Measurements from ENCODE around the gene AURKA. TPM values are rescaled to one million over a fixed set of nuclear protein-coding genes. Genes with fewer than 3 reads are reported as not detected.
A peak's percentile ranks its signal among the peaks of the same experiment; 100 is the strongest.
"Not testable (repeated sequence)": the region's sequence is repeated elsewhere in the genome, so short reads cannot be mapped to it uniquely, and the experiment has no call there.

The AURKA gene
- polyA plus RNA-seq, 1 of the 3 experiments (the other 2 are of a cell fraction): 24.6 TPM

DNA sequence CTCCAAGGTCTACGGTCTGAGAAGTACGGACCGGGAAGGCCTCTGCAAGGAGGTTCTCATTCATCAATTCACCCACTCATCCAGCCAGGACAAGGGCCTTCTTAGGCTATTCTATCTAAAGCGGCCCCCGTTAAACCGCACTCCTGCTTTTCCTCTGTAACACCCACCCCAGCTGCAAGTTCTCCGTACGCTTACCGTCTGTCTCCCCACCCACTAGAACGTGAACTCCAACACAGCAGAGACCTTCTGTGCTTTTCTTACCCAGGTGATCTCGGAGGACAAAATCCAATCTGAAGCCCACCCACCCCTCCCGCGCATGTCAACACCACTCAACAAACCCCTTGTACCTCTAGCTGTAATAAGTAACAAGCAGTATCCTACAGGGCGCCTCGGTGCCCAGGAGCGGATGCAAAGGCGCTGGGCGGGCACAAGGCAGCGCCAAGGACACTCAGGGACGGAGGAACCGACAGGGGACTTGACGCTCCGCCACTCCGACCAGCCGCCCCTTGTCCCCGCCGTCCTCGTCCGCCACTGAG lies 351 bp downstream of the AURKA start:
- CTCF ChIA-PET: interaction anchor here (0.6 kb wide), 1 partner anchor 963 kb away, joined by 3 read pairs; no protein-coding TSS in a partner anchor
- TF ChIP-seq NFIC (IDR thresholded peaks at IDR 0.05; ENCODE audit: borderline replicate concordance) (no peak), TEAD4 (IDR thresholded peaks at IDR 0.05; ENCODE audit: borderline replicate concordance, insufficient read depth) (no peak), RXRA (IDR thresholded peaks at IDR 0.05; ENCODE audit: borderline replicate concordance, low read depth) (no peak), GATA2 (CRISPR knock-in tag; IDR thresholded peaks at IDR 0.05) (no peak), NRF1 (IDR thresholded peaks at IDR 0.05; ENCODE audit: low read depth, low read length) (no peak), CHD2 (IDR thresholded peaks at IDR 0.05; ENCODE audit: low read length, partially characterized antibody) (no peak)
- TF ChIP-seq, protein P1, sequence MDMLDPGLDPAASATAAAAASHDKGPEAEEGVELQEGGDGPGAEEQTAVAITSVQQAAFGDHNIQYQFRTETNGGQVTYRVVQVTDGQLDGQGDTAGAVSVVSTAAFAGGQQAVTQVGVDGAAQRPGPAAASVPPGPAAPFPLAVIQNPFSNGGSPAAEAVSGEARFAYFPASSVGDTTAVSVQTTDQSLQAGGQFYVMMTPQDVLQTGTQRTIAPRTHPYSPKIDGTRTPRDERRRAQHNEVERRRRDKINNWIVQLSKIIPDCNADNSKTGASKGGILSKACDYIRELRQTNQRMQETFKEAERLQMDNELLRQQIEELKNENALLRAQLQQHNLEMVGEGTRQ (IDR thresholded peaks at IDR 0.05; ENCODE audit: borderline replicate concordance, low read depth, low read length): no peak
- TF ChIP-seq, protein P2, sequence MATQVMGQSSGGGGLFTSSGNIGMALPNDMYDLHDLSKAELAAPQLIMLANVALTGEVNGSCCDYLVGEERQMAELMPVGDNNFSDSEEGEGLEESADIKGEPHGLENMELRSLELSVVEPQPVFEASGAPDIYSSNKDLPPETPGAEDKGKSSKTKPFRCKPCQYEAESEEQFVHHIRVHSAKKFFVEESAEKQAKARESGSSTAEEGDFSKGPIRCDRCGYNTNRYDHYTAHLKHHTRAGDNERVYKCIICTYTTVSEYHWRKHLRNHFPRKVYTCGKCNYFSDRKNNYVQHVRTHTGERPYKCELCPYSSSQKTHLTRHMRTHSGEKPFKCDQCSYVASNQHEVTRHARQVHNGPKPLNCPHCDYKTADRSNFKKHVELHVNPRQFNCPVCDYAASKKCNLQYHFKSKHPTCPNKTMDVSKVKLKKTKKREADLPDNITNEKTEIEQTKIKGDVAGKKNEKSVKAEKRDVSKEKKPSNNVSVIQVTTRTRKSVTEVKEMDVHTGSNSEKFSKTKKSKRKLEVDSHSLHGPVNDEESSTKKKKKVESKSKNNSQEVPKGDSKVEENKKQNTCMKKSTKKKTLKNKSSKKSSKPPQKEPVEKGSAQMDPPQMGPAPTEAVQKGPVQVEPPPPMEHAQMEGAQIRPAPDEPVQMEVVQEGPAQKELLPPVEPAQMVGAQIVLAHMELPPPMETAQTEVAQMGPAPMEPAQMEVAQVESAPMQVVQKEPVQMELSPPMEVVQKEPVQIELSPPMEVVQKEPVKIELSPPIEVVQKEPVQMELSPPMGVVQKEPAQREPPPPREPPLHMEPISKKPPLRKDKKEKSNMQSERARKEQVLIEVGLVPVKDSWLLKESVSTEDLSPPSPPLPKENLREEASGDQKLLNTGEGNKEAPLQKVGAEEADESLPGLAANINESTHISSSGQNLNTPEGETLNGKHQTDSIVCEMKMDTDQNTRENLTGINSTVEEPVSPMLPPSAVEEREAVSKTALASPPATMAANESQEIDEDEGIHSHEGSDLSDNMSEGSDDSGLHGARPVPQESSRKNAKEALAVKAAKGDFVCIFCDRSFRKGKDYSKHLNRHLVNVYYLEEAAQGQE (IDR thresholded peaks at IDR 0.05; ENCODE audit: low read depth, low read length): no peak
- DNase-seq: no peak

DNA sequence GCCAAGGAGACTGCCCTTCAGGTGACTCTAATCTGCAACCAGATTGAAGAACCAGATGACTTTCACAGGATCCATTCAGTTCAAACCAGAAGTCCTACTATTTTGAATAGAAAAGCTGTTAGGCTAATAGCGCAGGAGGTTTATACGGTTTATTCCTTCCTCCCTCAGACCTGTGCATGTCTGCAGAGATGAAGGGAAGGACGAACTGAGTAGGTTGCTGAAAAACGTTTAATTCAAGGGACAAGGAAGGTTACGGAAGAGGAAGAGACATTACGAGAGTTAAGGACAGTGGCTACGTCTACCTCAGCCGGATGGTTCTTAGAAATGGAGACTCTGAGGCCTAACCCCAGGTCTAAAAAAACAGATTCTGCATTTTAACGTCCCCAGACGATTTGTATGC lies 978 bp downstream of the AURKA start:
- no peak for DNase-seq
- Histone ChIP-seq H3K4me3 (ENCODE audit: low read depth in 2 of 2, low read length in 1 of 2) (peak overlapping the region; percentile 84 to 98), H2AFZ (ENCODE audit: low read depth) (peak overlapping the region; percentile 80), H3K9ac (peak overlapping the region; percentile 86), H4K20me1 (ENCODE audit: insufficient read depth) (no peaks in the 10 kb centered on the region), H3K4me1 (ENCODE audit: control insufficient read depth in 1 of 2, insufficient read depth in 2 of 2, low read depth in 1 of 2, low read length in 1 of 2) (peaks cover 14 to 18% of the 10 kb centered on the region in 2 experiments; a peak in 2 of 4 replicates), H3K4me2 (peak overlapping the region; percentile 87), H3F3A (replicated peaks; ENCODE audit: insufficient read depth) (no peaks in the 10 kb centered on the region), H3K79me2 (ENCODE audit: insufficient read depth) (peaks cover 93% of the 10 kb centered on the region), H3K9me3 (no peaks in the 10 kb centered on the region), H3K36me3 (replicated peaks in 1 of 2; ENCODE audit: control insufficient read depth in 1 of 2, insufficient read depth in 2 of 2, low read length in 1 of 2) (peaks cover 22 to 28% of the 10 kb centered on the region in 2 experiments), H3K27ac (ENCODE audit: low read depth in 2 of 2, low read length in 1 of 2) (peak overlapping the region; percentile 9 to 84; a peak in 2 of 4 replicates), H3K9me2 (no peaks in the 10 kb centered on the region), H3K27me3 (ENCODE audit: insufficient read depth) (no peaks in the 10 kb centered on the region)
- 23% methylated on average over 10 of the region's 10 CpGs for WGBS (ENCODE audit: low lambda C conversion rate)
- ChIA-PET POLR2A (no interaction called here), CTCF (no interaction called here)
- no peak for TF ChIP-seq RCOR1 (IDR thresholded peaks at IDR 0.05; ENCODE audit: low read length)

More for the DNA sequence above, 351 bp downstream of the AURKA start:
- H2AFZ ChIP-seq (ENCODE audit: low read depth): peak overlapping the region; percentile 83
- H4K20me1 ChIP-seq (ENCODE audit: insufficient read depth): no peaks in the 10 kb centered on the region
- peaks cover 1% of the 10 kb centered on the region for H3F3A ChIP-seq (replicated peaks; ENCODE audit: insufficient read depth)
- no peaks in the 10 kb centered on the region for H3K9me2 ChIP-seq
- under 1% methylated on average over 26 of the region's 29 CpGs for WGBS (ENCODE audit: low lambda C conversion rate)
- H3K9me3 ChIP-seq: no peaks in the 10 kb centered on the region
- peaks cover 86% of the 10 kb centered on the region for H3K79me2 ChIP-seq (ENCODE audit: insufficient read depth)
- H3K9ac ChIP-seq: peak overlapping the region; percentile 86
- peak overlapping the region; percentile 84 to 98 for H3K4me3 ChIP-seq (ENCODE audit: low read depth in 2 of 2, low read length in 1 of 2)
- POLR2A ChIA-PET: interaction anchor here (1.2 kb wide), 2 partner anchors 32 to 33 kb away, joined by 3 to 4 read pairs; partner anchors contain the start of gene FAM210B
- no peaks in the 10 kb centered on the region for H3K27me3 ChIP-seq (ENCODE audit: insufficient read depth)
- peak overlapping the region; percentile 84 to 96 for H3K27ac ChIP-seq (ENCODE audit: low read depth in 2 of 2, low read length in 1 of 2)
- peak overlapping the region; percentile 87 for H3K4me2 ChIP-seq
- peaks cover 24 to 31% of the 10 kb centered on the region in 2 experiments for H3K36me3 ChIP-seq (replicated peaks in 1 of 2; ENCODE audit: control insufficient read depth in 1 of 2, insufficient read depth in 2 of 2, low read length in 1 of 2)
- H3K4me1 ChIP-seq (ENCODE audit: control insufficient read depth in 1 of 2, insufficient read depth in 2 of 2, low read depth in 1 of 2, low read length in 1 of 2): peaks cover 14 to 18% of the 10 kb centered on the region in 2 experiments; a peak in 2 of 4 replicates

DNA sequence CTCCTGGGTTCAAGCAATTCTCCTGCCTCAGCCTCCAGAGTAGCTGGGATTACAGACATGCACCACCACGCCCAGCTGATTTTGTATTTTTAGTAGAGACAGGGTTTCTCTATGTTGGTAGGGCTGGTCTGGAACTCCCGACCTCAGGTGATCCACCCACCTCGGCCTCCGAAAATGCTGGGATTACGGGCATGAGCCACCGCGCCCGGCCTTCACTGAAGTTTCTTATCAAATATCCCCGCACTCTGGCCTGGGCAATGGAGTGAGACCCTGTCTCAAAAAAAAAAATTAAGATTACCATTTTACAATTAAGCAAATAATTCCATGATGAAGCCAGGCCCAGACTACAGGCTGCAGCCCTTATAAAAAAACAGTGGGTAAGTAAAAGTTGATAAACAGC lies 1.6 kb downstream of the AURKA start:
- H3K9me3 ChIP-seq; CTCF ChIA-PET; H3K27ac ChIP-seq (ENCODE audit: low read depth in 2 of 2, low read length in 1 of 2); POLR2A ChIA-PET; H3F3A ChIP-seq (replicated peaks; ENCODE audit: insufficient read depth); H2AFZ ChIP-seq (ENCODE audit: low read depth); H3K9me2 ChIP-seq; H4K20me1 ChIP-seq (ENCODE audit: insufficient read depth); H3K27me3 ChIP-seq (ENCODE audit: insufficient read depth); DNase-seq: not testable (repeated sequence)
- Histone ChIP-seq H3K9ac (peak overlapping the region; percentile 86; the same call in 1 of the 2 replicates), H3K4me3 (ENCODE audit: low read depth in 2 of 2, low read length in 1 of 2) (peak overlapping the region; percentile 84 to 98; a peak in 3 of 4 replicates), H3K4me1 (ENCODE audit: control insufficient read depth in 1 of 2, insufficient read depth in 2 of 2, low read depth in 1 of 2, low read length in 1 of 2) (peaks cover 14 to 18% of the 10 kb centered on the region in 2 experiments; a peak in 2 of 4 replicates), H3K79me2 (ENCODE audit: insufficient read depth) (peaks cover 95% of the 10 kb centered on the region), H3K36me3 (replicated peaks in 1 of 2; ENCODE audit: control insufficient read depth in 1 of 2, insufficient read depth in 2 of 2, low read length in 1 of 2) (peaks cover 17 to 22% of the 10 kb centered on the region in 2 experiments), H3K4me2 (peak overlapping the region; percentile 87)
- WGBS (ENCODE audit: low lambda C conversion rate): 99% methylated on average over 9 of the region's 9 CpGs

Data from SK-N-SH (cell line).